Osteocyte (in vitro differentiated cells): ENCODE measurements around the gene ETS1. TPM values are rescaled to one million over a fixed set of nuclear protein-coding genes. Genes with fewer than 3 reads are reported as not detected.

ENCODE experiments used
- DNase-seq: peaks from one replicate; pipeline ENCODE4 v3.0.0; 2021; ENCODE audit warnings: mixed read lengths; ENCODE audit not compliant: unreplicated experiment; ENCODE audit errors: extremely low spot score
- H3K27ac Mint-ChIP-seq: one replicate; pipeline ENCODE4 v1.8.0; 2021; ENCODE audit warnings: mild to moderate bottlenecking, mixed read lengths; ENCODE audit not compliant: unreplicated experiment
- H3K27me3 Mint-ChIP-seq: one replicate; pipeline ENCODE4 v1.8.0; 2021; ENCODE audit warnings: mixed read lengths; ENCODE audit not compliant: unreplicated experiment
- H3K36me3 Mint-ChIP-seq: one replicate; pipeline ENCODE4 v1.8.0; 2021; ENCODE audit warnings: mixed read lengths; ENCODE audit not compliant: unreplicated experiment
- H3K4me1 Mint-ChIP-seq: one replicate; pipeline ENCODE4 v1.8.0; 2021; ENCODE audit warnings: mixed read lengths; ENCODE audit not compliant: unreplicated experiment
- H3K4me3 Mint-ChIP-seq: one replicate; pipeline ENCODE4 v1.8.0; 2021; ENCODE audit warnings: mild to moderate bottlenecking, moderate library complexity, mixed read lengths; ENCODE audit not compliant: unreplicated experiment
- H3K9me3 Mint-ChIP-seq: one replicate; pipeline ENCODE4 v1.8.0; 2021; ENCODE audit warnings: mixed read lengths; ENCODE audit not compliant: unreplicated experiment
- CTCF ChIP-seq: fragments of 200-600 bp; sonication (generic); IDR thresholded peaks from 2 replicates; pipeline ENCODE4 v1.5.0; 2021; ENCODE audit warnings: antibody characterized with exemption, mild to moderate bottlenecking, moderate library complexity
- total RNA-seq: library from RNA; stranded (reverse); gene quantifications from 2 replicates; pipeline ENCODE4 v1.2.1, GENCODE V29; 2021

ETS1 gene
- total RNA-seq, 1 donor from 2014 or later, result 77.9 TPM

- no peak overlapping the region for H3K27ac Mint-ChIP-seq
- no peaks in the 10 kb centered on the region for H3K9me3 Mint-ChIP-seq
- no peak overlapping the region for H3K4me3 Mint-ChIP-seq
- DNase-seq, result no peak
- H3K4me1 Mint-ChIP-seq, result peaks cover 31% of the 10 kb centered on the region
- no peak for TF ChIP-seq CTCF
- H3K36me3 Mint-ChIP-seq, result no peaks in the 10 kb centered on the region
- H3K27me3 Mint-ChIP-seq, result no peaks in the 10 kb centered on the region
Observed at GRCh38 chr11:128434818-128435217, 152.5 kb downstream of the ETS1 start.

GRCh38 chr11:128434411-128434810 lies 152.9 kb downstream of the ETS1 start:
- DNase-seq, result no peak
- Mint-ChIP-seq H3K27ac (no peak overlapping the region), H3K9me3 (no peaks in the 10 kb centered on the region), H3K36me3 (no peaks in the 10 kb centered on the region), H3K4me1 (peaks cover 31% of the 10 kb centered on the region), H3K4me3 (no peak overlapping the region), H3K27me3 (no peaks in the 10 kb centered on the region)
- no peak for TF ChIP-seq CTCF

- no peak for TF ChIP-seq CTCF
- peaks cover 31% of the 10 kb centered on the region for H3K4me1 Mint-ChIP-seq
- H3K27me3 Mint-ChIP-seq, result no peaks in the 10 kb centered on the region
- H3K27ac Mint-ChIP-seq, result no peak overlapping the region
- H3K9me3 Mint-ChIP-seq, result no peaks in the 10 kb centered on the region
- H3K4me3 Mint-ChIP-seq, result no peak overlapping the region
- no peaks in the 10 kb centered on the region for H3K36me3 Mint-ChIP-seq
- no peak for DNase-seq
Observed at GRCh38 chr11:128432926-128433325, 154.4 kb downstream of the ETS1 start.

- Mint-ChIP-seq H3K27ac (peak overlapping the region; percentile 47), H3K27me3 (no peaks in the 10 kb centered on the region), H3K4me3 (no peak overlapping the region), H3K9me3 (no peaks in the 10 kb centered on the region), H3K4me1 (peaks cover 21% of the 10 kb centered on the region), H3K36me3 (no peaks in the 10 kb centered on the region)
- no peak for TF ChIP-seq CTCF
- no peak for DNase-seq
Observed at GRCh38 chr11:128431931-128432330, 155.4 kb downstream of the ETS1 start.

- DNase-seq, result no peak
- Mint-ChIP-seq H3K27me3 (no peaks in the 10 kb centered on the region), H3K4me3 (no peak overlapping the region), H3K36me3 (no peaks in the 10 kb centered on the region), H3K27ac (no peak overlapping the region), H3K4me1 (peaks cover 16% of the 10 kb centered on the region), H3K9me3 (no peaks in the 10 kb centered on the region)
- no peak for TF ChIP-seq CTCF
Observed at GRCh38 chr11:128428935-128429334, 158.4 kb downstream of the ETS1 start.
